OCI-LY7 (cell line): ENCODE results near the gene TPP1. TPM values are rescaled to one million over a fixed set of nuclear protein-coding genes. Genes with fewer than 3 reads are reported as not detected.

Source experiments
- BruUV-seq: library from RNA; stranded (reverse); fragments of 400-500 nt; replicated peaks from 2 replicates; lab custom pipeline; 2021; lab: Mats Ljungman, UMichigan
- CTCF ChIA-PET: fragments of 300-600 bp; sonication (Branson Sonifier 250); formaldehyde crosslinking; loops from one replicate; lab custom pipeline; 2022; ENCODE audit warnings: antibody characterized with exemption; ENCODE audit not compliant: unreplicated experiment; lab: Charles Lee
- POLR2A ChIA-PET: fragments of 300-600 bp; sonication (Branson Sonifier 250); formaldehyde crosslinking; loops from one replicate; lab custom pipeline; 2022; ENCODE audit warnings: antibody characterized with exemption; lab: Charles Lee
- DNase-seq: peaks from one replicate; pipeline ENCODE4 v3.0.0-alpha.2; 2015; ENCODE audit warnings: low spot score
- H2AFZ ChIP-seq: fragments of 200-600 bp; sonication (generic), shearing (Covaris generic); 2 replicates; pipeline ENCODE4 v1.6.1; 2014; ENCODE audit warnings: mild to moderate bottlenecking, antibody characterized with exemption, low read length, moderate library complexity
- H3K27ac ChIP-seq: fragments of 200-600 bp; sonication (generic); 2 replicates; pipeline ENCODE4 v1.5.1; 2014; ENCODE audit warnings: mixed run types, low read depth, mild to moderate bottlenecking, moderate library complexity, low read length, inconsistent platforms; ENCODE audit not compliant: poor library complexity, severe bottlenecking
- H3K36me3 ChIP-seq: fragments of 200-600 bp; sonication (generic); 2 replicates; pipeline ENCODE4 v1.6.1; 2014; ENCODE audit warnings: mild to moderate bottlenecking, antibody characterized with exemption, low read length, moderate library complexity, mixed read lengths; ENCODE audit not compliant: insufficient read depth
- H3K4me1 ChIP-seq: fragments of 200-600 bp; sonication (generic); 2 replicates; pipeline ENCODE4 v1.5.1; 2014; ENCODE audit warnings: mild to moderate bottlenecking, low read length; ENCODE audit not compliant: insufficient read depth, poor library complexity, severe bottlenecking
- H3K4me2 ChIP-seq: fragments of 200-600 bp; sonication (generic); 2 replicates; pipeline ENCODE4 v1.6.1; 2014; ENCODE audit warnings: mild to moderate bottlenecking, low read length
- H3K4me3 ChIP-seq: fragments of 200-600 bp; sonication (generic); 2 replicates; pipeline ENCODE4 v1.5.1; 2014; ENCODE audit warnings: mild to moderate bottlenecking, low read depth, low read length; ENCODE audit not compliant: poor library complexity, severe bottlenecking
- H3K79me2 ChIP-seq: fragments of 200-600 bp; sonication (generic); 2 replicates; pipeline ENCODE4 v1.6.1; 2016; ENCODE audit warnings: low read depth, mild to moderate bottlenecking, low read length, moderate library complexity, mixed read lengths; ENCODE audit not compliant: insufficient read depth
- H3K9me2 ChIP-seq: fragments of 200-600 bp; sonication (generic); 2 replicates; pipeline ENCODE4 v1.6.1; 2016; ENCODE audit warnings: mild to moderate bottlenecking, low read length, mixed read lengths; ENCODE audit not compliant: insufficient read depth
- H3K9me3 ChIP-seq: fragments of 200-600 bp; sonication (generic); 2 replicates; pipeline ENCODE4 v1.6.1; 2014; ENCODE audit warnings: mild to moderate bottlenecking, mixed run types, low read length, mixed read lengths
- H4K20me1 ChIP-seq: fragments of 200-600 bp; sonication (generic); 2 replicates; pipeline ENCODE4 v1.6.1; 2014; ENCODE audit warnings: mild to moderate bottlenecking, antibody characterized with exemption, low read length, moderate library complexity, mixed read lengths; ENCODE audit not compliant: insufficient read depth
- EZH2phosphoT487 ChIP-seq: fragments of 200-600 bp; sonication (generic); IDR thresholded peaks from 2 replicates; pipeline ENCODE4 v1.6.1; 2018; ENCODE audit warnings: low read depth, borderline replicate concordance, mild to moderate bottlenecking, mixed run types, antibody characterized with exemption, low read length, moderate library complexity, mixed read lengths
- intact Hi-C: fragments of 100-400 bp; cut with micrococcal nuclease; formaldehyde crosslinking; loops from one replicate; pipeline ENCODE4 v1.10.0; 2022; ENCODE audit not compliant: unreplicated experiment
- total RNA-seq, 2 experiments: library from RNA; depleted of rRNA in 1 of 2; stranded (reverse); fragments of >200 nt in 1 of 2; shearing (Covaris generic) in 1 of 2; gene quantifications; 2 replicates each; pipeline ENCODE4 v1.2.3, GENCODE V29; 2014 to 2022
- TF ChIP-seq, protein P1 (sequence below): fragments of 200-600 bp; sonication (generic); conservative IDR thresholded peaks from 2 replicates; pipeline ENCODE4 v1.5.1; 2014; ENCODE audit warnings: mild to moderate bottlenecking, antibody characterized with exemption, low read length, moderate library complexity, mixed read lengths

TPP1 gene
- total RNA-seq, 2 experiments from 2014 or later, result 16.6 to 41.1 TPM

DNA sequence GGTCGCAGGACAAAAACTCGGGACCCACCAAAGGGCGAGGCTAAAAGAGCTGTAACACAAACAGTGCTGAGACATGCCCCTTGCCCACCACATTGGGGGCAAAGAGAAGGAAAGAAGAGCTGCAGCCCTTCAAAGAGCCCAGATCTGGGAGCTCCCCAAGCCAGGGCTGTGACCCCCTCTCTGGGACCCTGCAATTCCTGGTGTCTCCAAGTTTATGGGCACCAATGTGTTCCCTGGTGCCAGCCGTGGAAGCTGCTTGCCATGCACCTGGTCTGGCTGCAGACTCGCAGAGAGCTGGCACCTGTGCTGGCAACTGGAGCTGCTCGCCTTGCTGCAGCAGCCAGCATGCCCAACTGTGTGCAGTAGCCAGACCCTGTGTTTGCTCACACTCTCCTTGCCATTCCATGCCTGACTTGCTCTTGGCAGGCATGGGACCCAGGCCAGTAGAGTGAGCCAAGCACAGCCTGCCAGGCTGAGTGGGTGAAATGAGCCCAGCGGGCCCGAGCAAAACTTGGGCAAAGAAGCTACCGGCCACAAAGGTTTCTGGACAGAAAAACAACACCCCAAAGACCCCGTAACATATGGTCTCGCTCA, 31.8 kb downstream of the TPP1 start:
- TF ChIP-seq, protein P1, sequence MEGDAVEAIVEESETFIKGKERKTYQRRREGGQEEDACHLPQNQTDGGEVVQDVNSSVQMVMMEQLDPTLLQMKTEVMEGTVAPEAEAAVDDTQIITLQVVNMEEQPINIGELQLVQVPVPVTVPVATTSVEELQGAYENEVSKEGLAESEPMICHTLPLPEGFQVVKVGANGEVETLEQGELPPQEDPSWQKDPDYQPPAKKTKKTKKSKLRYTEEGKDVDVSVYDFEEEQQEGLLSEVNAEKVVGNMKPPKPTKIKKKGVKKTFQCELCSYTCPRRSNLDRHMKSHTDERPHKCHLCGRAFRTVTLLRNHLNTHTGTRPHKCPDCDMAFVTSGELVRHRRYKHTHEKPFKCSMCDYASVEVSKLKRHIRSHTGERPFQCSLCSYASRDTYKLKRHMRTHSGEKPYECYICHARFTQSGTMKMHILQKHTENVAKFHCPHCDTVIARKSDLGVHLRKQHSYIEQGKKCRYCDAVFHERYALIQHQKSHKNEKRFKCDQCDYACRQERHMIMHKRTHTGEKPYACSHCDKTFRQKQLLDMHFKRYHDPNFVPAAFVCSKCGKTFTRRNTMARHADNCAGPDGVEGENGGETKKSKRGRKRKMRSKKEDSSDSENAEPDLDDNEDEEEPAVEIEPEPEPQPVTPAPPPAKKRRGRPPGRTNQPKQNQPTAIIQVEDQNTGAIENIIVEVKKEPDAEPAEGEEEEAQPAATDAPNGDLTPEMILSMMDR, result no peak
- TF ChIP-seq EZH2phosphoT487, result no peak
- Histone ChIP-seq H3K4me1 (no peaks in the 10 kb centered on the region), H4K20me1 (no peaks in the 10 kb centered on the region), H3K9me3 (peaks cover 23% of the 10 kb centered on the region; the same call in 1 of the 2 replicates), H2AFZ (no peak overlapping the region), H3K4me2 (no peak overlapping the region), H3K4me3 (no peak overlapping the region), H3K79me2 (no peaks in the 10 kb centered on the region), H3K9me2 (no peaks in the 10 kb centered on the region), H3K36me3 (peaks cover 16% of the 10 kb centered on the region), H3K27ac (no peak overlapping the region)
- no peak for DNase-seq
- ChIA-PET CTCF (no interaction called here), POLR2A (interaction anchor here (0.7 kb wide), 1 partner anchor 10 kb away, joined by 3 read pairs; no protein-coding TSS in a partner anchor)
- no TSS peak for BruUV-seq
- intact Hi-C loops, result no loop called here

- Histone ChIP-seq H3K79me2 (no peaks in the 10 kb centered on the region), H3K4me1 (no peaks in the 10 kb centered on the region), H2AFZ (no peak overlapping the region), H3K27ac (no peak overlapping the region), H3K36me3 (peaks cover 8% of the 10 kb centered on the region), H3K4me3 (no peak overlapping the region), H4K20me1 (no peaks in the 10 kb centered on the region), H3K9me2 (no peaks in the 10 kb centered on the region), H3K9me3 (peaks cover 23% of the 10 kb centered on the region; the same call in 1 of the 2 replicates), H3K4me2 (no peak overlapping the region)
- no TSS peak for BruUV-seq
- ChIA-PET CTCF (no interaction called here), POLR2A (interaction anchor here (0.7 kb wide), 1 partner anchor 11 kb away, joined by 3 read pairs; no protein-coding TSS in a partner anchor)
- TF ChIP-seq EZH2phosphoT487, result no peak
- TF ChIP-seq, protein P1, result no peak
- intact Hi-C loops, result no loop called here
- DNase-seq, result no peak
Measured at GRCh38 chr11:6586434-6587359, 32.5 kb downstream of the TPP1 start.
